HG03469 (cell line): Measurements from ENCODE around the gene ATXN7.

Experiments
- ATAC-seq: cut with Tn5 transposase; IDR thresholded peaks from one replicate; pipeline ENCODE4 v1.9.1; 2021; ENCODE audit warnings: mild to moderate bottlenecking, moderate library complexity, moderate number of reproducible peaks; ENCODE audit not compliant: unreplicated experiment

Gene ATXN7

DNA sequence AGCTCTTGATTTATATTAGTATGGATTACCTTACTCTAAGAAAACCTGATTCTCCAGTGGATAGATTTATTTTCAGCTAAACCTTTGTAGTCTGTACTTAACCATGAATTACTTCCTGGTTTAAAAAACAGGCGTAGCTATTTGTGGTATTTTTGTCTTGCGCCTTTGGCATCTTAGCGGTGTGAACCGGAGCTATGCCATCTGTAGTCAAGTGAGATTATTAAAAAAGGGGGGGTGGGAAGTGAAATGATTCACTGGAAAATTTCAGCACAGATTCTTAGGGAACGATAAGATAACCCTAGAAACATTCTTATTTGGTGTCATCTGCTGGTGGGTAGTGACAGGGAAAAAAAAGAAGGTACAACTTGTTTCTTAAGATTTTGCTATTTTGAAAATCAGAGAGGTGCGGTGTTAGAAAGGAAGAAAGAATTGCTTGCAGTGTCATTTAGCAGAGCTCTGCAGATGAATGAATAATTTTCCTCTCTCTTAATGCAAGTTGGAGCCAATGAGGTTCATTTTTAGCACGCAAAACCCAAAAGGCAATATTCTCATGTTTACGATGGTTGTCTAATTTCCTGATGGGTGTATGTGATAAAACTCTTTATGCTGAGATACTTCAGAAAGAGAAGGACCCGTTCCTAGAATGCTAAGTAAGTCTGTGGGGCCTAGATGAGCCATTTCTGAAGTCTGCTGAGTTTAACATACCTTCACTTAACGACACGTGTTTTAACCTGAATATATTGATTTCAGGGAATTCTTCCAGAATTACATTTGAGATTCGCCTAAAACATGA lies 115.6 kb downstream of the ATXN7 start:
- ATAC-seq, result no peak

DNA sequence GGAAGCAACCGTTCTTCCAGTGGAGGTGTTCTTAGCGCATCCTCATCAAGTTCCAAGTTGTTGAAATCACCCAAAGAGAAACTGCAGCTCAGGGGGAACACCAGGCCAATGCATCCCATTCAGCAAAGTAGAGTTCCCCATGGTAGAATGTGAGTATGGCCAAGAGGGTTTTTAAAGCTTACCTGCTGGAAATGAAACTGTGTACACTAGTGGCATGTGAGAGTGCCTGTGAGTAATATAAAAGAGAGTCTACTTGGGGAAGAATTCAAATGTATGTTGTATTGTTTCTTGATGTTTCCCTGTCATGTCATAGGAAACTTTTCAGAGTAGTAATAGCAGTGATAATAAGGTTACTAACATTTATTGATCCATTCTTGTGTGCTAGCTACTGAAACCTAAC lies 116.4 kb downstream of the ATXN7 start:
- ATAC-seq, result no peak

DNA sequence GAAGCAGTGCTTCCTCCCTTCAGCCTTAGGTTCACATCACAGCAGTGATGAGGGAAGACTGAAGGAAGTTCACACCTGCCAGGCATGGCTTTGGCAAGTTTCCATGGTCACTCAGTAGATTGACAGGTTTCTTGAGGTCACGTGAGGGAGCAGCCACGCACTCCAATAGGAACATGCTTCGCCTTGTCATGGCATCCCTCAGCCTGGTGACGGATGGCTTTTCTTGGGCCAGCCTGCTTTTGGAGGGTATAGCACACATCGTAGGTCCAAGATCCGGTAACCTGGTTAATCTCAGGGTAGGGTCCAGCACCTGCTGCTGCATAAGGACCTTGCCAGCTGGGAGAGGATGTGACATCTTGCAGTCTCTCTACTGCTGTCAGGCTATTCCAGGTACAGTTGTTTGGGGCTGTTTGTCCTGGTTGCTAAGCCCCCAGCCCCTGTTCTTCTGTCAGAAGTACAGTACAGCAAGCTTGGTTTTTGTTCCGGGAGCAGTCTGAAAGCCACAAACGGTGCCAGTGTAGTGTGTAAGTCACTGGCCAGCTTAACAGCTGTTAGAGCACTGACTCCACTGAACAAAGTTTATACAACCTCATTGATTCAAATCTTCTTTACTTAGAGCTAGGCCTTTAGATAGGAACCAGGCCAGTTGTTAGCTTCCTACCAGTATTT lies 117.3 kb downstream of the ATXN7 start:
- no peak for ATAC-seq

DNA sequence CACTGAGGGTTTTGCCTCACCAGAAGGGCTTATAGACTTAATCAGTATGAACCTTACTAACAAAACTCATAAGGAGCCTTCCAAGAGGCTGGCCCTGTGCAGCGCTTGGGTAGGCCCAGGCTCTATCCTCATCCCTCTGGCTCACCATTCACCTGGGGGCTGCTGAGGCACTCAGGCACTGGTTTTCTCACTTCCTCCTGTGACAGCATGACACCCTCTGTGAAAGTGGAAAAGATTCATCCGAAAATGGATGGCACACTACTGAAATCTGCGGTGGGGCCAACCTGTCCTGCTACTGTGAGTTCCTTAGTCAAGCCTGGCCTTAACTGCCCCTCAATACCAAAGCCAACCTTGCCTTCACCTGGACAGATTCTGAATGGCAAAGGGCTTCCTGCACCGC lies 118.3 kb downstream of the ATXN7 start:
- ATAC-seq, result no peak

DNA sequence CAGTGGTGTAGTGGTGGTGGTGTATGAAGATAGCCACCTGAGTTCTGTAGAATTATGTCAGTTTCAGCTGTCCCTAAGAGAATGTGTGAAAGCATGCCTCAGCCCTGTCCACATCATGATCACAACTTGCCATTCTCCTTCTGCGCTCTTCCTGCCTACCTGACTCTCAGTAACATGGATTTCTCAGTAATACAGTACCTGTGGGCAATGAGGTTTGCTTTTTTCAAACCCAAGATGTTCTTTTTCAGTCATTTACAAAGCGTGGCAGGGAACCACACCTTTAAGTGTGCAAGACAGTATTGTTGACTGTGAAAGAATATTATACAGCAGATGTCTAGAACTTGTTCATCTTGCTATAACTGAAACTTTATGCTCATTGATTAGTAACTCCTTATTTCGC lies 120.7 kb downstream of the ATXN7 start:
- ATAC-seq, result no peak

DNA sequence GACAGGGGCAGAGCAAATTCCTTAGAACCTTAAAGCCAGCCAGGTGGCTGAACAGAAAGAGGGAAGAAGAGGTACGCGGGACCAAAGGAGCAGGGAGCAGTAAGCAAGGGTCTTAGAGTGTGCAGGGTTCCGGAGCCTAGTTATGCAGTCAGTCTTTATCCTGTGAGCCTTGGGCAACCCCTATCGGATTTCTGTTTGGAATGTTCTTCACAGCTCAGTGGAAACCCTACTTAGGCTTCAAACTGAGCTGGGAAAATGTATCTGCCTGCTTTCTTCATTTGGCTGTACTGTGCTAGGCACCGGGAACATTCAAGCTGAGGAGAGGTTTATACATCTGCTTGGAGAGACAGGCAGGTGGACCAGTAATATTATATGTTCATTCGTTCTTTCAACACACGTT lies 122.5 kb downstream of the ATXN7 start:
- ATAC-seq, result no peak

DNA sequence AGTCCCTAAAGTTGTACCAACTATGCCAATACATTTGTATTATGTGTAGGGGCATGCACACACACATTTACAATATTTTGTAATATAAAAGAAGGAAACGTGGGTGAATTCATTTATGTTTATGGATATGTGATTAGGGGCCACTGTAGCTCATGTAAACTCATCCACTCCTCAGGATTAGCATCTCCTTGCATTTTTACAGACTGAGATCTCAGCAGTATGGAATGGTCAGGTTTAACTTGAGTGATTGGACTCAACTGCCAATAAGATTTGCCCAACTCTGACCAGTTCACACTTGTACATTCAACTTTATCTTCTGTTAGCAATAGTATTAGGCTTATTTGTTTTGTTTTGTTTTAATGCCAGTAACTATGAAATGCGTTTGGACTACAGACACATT lies 123.2 kb downstream of the ATXN7 start:
- no peak for ATAC-seq

DNA sequence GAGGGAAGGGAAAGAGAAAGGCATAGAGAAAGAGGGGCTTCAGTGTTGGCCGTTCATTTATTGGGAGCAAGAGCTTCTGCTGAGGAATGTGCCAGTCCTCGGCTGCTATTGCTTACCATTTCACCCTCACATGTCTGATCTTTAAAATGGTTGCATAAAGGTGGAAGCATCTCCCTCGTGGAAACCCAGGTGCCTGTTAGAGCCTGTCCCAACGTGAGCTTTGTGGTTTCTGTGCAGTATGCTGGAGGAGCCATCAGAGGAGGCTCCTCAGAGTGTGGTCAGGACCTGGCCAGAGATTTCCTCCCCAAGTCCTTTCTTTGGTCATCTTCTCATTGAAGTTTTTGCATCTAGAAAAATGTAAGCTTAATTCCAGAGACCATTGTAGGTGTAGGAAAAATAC lies 125.3 kb downstream of the ATXN7 start:
- no peak for ATAC-seq

DNA sequence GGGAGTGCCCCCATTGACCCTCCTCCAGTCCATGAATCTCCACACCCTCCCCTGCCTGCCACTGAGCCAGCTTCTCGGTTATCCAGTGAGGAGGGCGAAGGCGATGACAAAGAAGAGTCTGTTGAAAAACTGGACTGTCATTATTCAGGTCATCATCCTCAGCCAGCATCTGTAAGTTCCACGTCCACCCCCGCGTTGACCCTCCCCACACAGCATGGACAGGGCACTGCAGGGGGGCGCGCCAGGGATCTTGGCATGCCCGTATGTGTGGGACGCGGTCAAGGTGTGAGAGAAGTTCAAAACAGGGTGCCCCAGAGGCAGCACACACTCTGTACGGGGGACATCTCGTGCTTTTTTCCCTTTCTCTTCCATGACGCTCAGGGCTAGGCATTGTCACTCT lies 126.5 kb downstream of the ATXN7 start:
- ATAC-seq, result no peak

DNA sequence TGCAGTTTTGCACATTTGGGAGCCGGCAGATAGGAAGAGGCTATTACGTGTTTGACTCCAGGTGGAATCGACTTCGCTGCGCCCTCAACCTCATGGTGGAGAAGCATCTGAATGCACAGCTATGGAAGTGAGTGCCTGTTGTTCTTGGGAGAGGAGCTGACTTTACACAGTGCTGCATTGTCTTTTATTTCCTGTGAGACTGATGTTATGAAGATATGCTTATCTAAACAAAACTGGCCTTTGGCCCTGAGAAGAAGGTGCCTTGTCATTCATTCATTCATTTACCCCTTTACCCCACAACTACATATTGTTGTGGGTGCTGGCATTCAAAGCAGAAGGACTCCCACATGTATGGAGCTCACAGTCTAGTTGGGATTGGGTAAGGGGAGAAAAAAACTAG lies 127.1 kb downstream of the ATXN7 start:
- ATAC-seq, result no peak

DNA sequence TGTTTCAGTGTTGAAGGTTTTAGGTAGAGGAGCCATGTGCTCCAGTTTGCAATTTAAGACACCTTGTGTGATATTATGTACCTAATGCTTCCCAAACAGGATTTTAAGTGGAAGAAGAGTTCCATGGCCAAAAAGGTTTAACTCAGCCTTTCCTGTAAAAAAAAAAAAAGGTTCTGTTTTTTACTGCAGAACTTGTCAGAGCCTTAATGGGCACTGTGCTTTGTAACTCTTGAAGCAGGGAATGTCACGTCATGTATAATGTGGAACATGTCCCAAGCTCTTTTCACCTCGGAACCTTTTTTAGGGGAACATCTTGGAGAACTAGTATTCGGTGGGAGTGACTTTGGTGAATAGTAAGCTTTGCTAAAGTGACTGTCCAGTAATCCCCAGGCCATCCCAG lies 128.0 kb downstream of the ATXN7 start:
- ATAC-seq, result no peak

DNA sequence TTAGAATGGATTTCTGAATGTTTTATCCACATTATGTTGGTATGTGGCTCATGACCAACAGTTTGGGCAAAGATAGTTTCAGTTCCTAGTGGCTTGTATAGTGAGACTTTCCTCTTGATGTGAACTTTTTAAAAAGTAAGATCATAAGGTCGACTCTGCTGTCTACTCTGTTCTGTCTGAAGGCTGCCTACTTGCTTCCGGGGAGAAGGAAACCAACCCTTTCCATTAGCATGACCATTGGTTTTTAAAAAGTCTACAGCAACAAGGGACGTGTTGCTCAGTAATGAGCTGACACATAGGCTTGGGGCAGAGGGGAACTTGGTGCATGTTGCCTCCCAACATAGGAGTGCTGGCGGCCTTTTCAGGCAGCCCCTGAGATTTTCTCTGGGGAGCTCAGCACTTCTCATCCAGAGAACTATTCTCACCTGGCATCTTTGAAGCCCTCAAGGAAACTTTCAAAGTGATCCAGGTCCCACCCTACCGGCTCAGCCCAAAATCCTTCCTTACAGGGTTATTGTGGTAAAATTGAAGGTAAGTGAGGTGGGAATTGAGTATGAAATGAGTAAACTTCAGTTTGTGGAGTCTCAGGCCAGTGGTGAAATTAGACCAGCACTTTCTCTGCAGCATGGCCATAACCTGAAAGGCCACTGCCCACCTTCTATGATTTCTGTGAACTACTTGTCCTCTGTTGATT lies 129.0 kb downstream of the ATXN7 start:
- ATAC-seq, result no peak

DNA sequence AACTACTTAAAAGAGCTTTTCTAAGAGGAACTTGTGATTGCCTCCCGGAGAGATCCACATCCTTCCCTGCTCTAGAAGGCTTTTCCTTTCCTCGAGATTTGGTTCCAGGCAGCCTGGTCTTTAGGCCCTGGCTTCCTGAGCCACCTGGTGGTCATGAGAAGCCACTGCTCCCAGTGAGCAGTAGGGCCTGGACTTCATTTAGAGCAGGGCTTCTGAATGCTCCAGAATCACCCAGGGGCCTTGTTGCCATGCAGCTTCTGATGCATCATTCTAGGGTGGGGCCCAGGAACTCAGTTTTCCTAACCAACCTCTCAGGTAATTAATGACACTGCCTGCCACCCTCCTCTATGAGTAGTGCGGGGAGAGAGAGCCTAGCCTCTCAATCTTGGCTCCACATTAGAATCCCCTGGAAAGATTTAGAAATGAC lies 130.0 kb downstream of the ATXN7 start:
- peak; percentile 54 for ATAC-seq

DNA sequence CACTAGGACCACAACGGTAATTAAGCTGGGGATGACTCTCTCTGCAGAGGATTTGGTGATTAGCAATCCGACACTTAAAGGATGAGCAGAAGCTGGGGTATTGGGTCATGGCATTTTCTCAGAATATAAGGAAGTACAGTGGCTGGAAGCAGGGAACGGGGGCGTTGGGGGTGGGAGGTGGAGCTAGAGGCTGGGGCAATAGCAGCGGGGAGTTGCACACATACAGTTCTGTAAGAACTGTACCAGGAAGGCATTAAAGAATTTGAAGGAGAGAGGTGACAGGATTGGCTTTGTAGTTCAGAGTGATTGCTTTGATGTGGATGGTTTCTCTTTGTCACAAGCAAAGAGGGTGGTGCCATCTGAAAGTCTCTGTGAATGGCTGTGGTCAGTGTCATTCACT lies 131.4 kb downstream of the ATXN7 start:
- no peak for ATAC-seq

DNA sequence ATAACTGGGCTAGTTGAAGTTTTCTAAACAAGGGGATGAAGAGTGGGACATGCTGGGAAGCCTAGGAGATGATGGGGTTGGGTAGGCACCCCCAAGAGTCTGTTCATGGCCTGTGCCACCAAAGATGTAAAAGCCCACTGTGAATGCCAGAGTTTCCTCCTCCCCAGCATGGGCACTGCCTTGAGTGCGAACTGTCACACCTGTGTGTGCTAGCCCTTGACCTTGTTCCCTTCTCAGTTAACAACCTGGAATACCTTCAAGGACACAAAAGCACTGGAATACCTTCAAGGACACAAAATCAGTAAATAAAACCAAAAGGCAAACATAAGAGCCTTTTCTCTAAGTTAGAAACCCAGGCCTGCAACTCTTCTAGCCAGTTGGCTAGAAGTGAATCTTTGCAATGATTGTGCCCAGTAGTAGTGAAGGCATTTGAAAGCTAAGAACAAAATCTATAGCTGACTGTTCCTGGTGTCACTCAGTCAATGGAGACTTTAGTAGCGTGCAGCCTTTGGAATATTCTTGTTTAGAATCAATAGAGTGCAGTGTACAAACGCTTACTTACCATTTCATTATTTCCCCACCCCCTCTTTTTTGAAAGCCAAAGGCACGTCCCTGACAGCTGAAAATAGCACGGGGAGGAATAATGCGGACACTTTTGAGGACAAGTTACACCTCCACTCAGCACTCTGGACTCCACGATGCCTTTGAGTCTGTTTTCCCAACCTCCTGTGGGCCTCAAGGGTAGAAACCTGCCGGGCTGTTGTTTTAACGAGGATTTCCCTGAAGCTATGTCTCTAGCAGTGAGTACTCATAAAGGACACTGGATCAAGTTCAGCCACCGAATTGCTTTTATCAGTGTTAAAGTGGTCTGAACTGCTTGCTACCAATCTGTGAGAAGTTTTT lies 135.4 kb downstream of the ATXN7 start:
- no peak for ATAC-seq

DNA sequence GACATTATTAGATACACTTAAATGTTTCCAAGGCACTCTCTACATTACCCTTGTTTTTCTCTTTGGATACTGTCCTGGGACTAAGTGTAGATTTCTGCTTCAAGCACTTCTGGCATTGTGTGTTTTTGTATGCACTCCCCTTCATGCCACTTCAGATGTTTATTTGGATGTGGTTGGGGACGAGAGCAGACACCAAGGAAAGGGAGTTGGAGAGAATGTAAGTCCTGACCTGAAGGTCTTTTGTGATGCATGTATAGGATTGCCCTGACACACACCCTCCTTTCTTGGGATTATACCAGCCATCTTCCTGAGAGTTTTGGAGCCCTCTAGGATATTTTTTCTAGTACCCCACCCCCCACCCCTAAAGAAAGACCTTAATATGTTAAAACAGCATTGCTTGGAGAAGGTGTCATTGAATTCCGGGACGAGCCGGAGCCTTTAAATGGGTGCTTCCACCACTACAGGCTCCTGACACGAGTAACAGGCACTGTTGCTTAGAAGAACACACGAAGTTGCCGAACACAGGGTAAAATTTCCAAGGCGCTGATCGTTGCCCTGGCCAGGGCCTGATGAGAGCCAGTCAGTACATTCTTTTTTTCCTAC lies 136.9 kb downstream of the ATXN7 start:
- ATAC-seq, result no peak

DNA sequence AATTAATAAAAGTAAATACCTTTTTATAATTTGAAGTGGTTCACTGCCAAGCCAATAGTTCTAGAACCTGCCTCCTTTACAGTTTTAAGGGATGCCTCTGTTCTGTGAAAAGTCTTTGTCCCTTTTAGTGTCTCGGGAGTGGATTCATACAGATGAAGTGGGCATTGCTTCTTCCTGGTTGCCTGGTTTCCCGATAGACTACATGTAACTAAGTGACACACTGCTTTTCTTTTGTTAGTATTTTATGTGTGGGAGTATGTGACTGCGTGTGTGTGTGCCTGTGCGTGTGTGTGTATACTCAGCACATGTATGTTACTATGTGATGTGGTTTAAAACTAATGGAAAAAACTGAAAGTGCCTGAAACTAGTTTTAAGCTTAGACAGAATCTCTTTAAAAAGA lies 138.6 kb downstream of the ATXN7 start:
- ATAC-seq, result no peak

DNA sequence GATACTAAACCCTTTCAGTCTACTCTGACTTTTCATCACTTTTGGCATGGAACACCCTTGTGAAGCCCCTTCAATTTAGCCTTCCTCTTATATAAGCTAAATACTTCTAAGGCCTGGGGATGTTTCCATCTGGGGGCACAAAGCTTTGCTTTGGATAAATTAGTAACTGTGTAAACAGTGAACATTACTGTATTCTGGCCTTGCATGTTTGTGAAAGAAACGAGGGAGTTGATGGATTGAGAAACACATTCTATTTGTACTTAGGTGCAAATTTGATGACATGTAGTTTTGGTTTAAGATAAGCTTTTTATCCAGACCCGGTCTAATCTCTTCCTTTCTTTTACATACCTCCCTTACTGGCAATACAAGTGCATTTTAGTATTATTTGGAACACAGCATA lies 139.9 kb downstream of the ATXN7 start:
- no peak for ATAC-seq

DNA sequence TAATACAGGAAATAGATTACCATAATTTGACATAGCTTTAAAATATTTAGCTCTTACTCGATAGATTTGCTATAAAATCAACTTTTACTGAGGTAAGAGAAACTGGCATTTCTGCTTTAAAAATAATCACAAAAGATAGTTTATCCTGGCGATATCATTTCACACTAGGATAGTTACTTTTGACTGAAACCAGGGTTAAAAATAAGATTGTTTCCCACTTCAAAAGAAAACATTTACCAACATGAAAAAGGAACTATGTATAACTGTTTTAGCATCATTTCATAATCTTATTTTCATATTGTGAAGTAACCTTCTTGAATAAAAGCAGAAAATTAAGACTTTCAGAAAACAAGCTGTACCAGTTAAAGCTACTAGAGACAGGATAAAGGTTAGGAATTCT lies 144.3 kb downstream of the ATXN7 start:
- ATAC-seq, result no peak

DNA sequence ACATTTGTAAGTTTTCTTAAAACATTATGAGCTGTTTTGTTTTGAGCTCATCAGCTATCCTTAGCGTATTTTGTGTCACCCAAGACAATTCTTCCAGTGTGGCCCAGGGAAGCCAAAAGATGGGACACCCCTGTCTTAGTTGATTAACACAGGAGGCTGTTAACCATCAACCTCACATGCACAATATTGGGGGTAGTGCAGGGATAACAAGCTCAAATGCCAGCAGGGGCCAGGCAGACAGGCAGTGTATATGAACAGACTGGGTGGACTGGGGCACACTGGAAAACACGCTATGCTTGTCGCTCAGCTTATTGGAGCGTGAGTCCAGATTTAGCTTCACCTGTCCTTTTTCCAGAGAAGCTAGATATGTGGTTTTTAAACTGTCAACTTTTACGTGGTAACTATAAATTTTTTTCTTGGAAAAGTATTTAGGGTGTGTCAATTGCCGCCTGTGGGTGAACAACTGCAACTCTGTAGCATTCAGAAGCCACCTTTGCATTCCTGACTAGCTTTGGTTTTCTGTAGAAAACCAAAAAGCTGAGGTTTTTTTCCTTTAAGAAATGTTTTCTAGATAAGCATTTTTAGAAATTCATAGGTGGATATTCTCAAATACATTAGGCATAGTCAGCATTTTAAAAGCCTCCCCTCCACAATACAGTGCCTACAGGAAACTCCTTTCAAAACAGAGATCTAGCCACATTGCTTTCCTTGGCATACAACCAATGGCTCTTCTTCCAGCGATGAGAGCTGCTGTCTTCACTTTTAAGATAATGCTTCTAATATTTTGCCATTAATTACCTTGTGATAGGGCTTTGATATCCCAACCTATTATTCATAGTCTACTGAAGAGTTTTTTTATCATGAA lies 145.1 kb downstream of the ATXN7 start:
- no peak for ATAC-seq
